PFSK-1 (cell line): ENCODE measurements around the gene CAB39.

Source experiments
- POLR2AphosphoS5 ChIP-seq: IDR thresholded peaks from 2 replicates; pipeline ENCODE4 v1.6.1; 2012; ENCODE audit warnings: low read depth, mild to moderate bottlenecking, control low read depth, low read length, moderate library complexity
- REST ChIP-seq, 2 experiments: IDR thresholded peaks; 2 replicates each; pipeline versions ENCODE4 v1.6.1 to v1.8.0; 2011 to 2012; ENCODE audit warnings: low read depth in 2 of 2, low read length in 2 of 2, control low read depth in 1 of 2, inconsistent platforms in 1 of 2, mild to moderate bottlenecking in 1 of 2, moderate library complexity in 1 of 2; ENCODE audit not compliant: insufficient read depth in 1 of 2
- TAF1 ChIP-seq: IDR thresholded peaks from 2 replicates; pipeline ENCODE4 v1.6.1; 2012; ENCODE audit warnings: low read length, control low read depth, borderline replicate concordance; ENCODE audit not compliant: insufficient read depth

GRCh38 chr2:230807729-230808128 is 95.1 kb downstream of the CAB39 start:
- no peak for TF ChIP-seq REST (IDR thresholded peaks at IDR 0.05; ENCODE audit: insufficient read depth in 1 of 2, low read depth in 2 of 2, low read length in 2 of 2)
- TF ChIP-seq POLR2AphosphoS5: no peak
- TF ChIP-seq TAF1: no peak
